Fibroblast of skin of scalp (primary cell): ENCODE results near the gene LRRC73.
"Not testable (repeated sequence)": the region's sequence is repeated elsewhere in the genome, so short reads cannot be mapped to it uniquely, and the experiment has no call there.

Experiments used
- DNase-seq: peaks from one replicate; pipeline ENCODE4 v3.0.0-alpha.2; 2013

Gene LRRC73

GRCh38 chr6:43510827-43511163 is 649 bp upstream of the LRRC73 start:
- DNase-seq, result no peak

GRCh38 chr6:43509142-43509983 is 783 bp downstream of the LRRC73 start:
- DNase-seq, result no peak

- DNase-seq, result no peak
Observed at GRCh38 chr6:43508481-43509141, 1.5 kb downstream of the LRRC73 start.

GRCh38 chr6:43506667-43507471 is 3.3 kb downstream of the LRRC73 start:
- DNase-seq, result peak; percentile 77

- no peak for DNase-seq
Observed at GRCh38 chr6:43506171-43506570, 4.0 kb downstream of the LRRC73 start.

GRCh38 chr6:43505718-43506117 is 4.4 kb downstream of the LRRC73 start:
- DNase-seq, result no peak

- DNase-seq, result no peak
Observed at GRCh38 chr6:43504756-43505593, 5.2 kb downstream of the LRRC73 start.

GRCh38 chr6:43503443-43503842 is 6.7 kb downstream of the LRRC73 start:
- DNase-seq, result no peak

GRCh38 chr6:43502666-43503065 is 7.5 kb downstream of the LRRC73 start:
- no peak for DNase-seq

GRCh38 chr6:43500921-43501320 is 9.2 kb downstream of the LRRC73 start:
- no peak for DNase-seq

GRCh38 chr6:43499028-43499815 is 10.9 kb downstream of the LRRC73 start:
- no peak for DNase-seq

GRCh38 chr6:43498291-43498690 is 11.9 kb downstream of the LRRC73 start:
- not testable (repeated sequence) for DNase-seq

GRCh38 chr6:43497689-43498088 is 12.5 kb downstream of the LRRC73 start:
- DNase-seq, result no peak

- no peak for DNase-seq
Observed at GRCh38 chr6:43497129-43497396, 13.1 kb downstream of the LRRC73 start.

- DNase-seq, result peak; percentile 53
Observed at GRCh38 chr6:43496370-43497128, 13.6 kb downstream of the LRRC73 start.

- DNase-seq, result no peak
Observed at GRCh38 chr6:43495409-43495941, 14.7 kb downstream of the LRRC73 start.

- DNase-seq, result no peak
Observed at GRCh38 chr6:43494766-43495165, 15.4 kb downstream of the LRRC73 start.

- no peak for DNase-seq
Observed at GRCh38 chr6:43494321-43494720, 15.8 kb downstream of the LRRC73 start.

- DNase-seq, result no peak
Observed at GRCh38 chr6:43493833-43494232, 16.3 kb downstream of the LRRC73 start.

GRCh38 chr6:43493230-43493629 is 16.9 kb downstream of the LRRC73 start:
- DNase-seq, result no peak

GRCh38 chr6:43492673-43493072 is 17.5 kb downstream of the LRRC73 start:
- DNase-seq, result no peak
